OCI-LY1 (cell line): ENCODE data around the gene FBXW7.

Source experiments
- H2AFZ ChIP-seq: fragments of 200-600 bp; sonication (generic), shearing (Covaris generic); 2 replicates; pipeline ENCODE4 v1.6.0; 2014; ENCODE audit warnings: antibody characterized with exemption, mild to moderate bottlenecking, low read length
- H3F3A ChIP-seq: fragments of 200-600 bp; sonication (generic), shearing (Covaris generic); 2 replicates; pipeline ENCODE4 v1.6.0; 2014; ENCODE audit warnings: mild to moderate bottlenecking, antibody characterized with exemption, low read length, moderate library complexity; ENCODE audit not compliant: insufficient read depth
- H3K27ac ChIP-seq: fragments of 200-600 bp; sonication (generic); 2 replicates; pipeline ENCODE4 v1.5.1; 2014; ENCODE audit warnings: low read length, mixed run types, mild to moderate bottlenecking, low read depth; ENCODE audit not compliant: poor library complexity, severe bottlenecking
- H3K27me3 ChIP-seq: fragments of 200-600 bp; sonication (generic); 2 replicates; pipeline ENCODE4 v1.6.0; 2014; ENCODE audit warnings: antibody characterized with exemption, mild to moderate bottlenecking, low read length, moderate library complexity; ENCODE audit not compliant: insufficient read depth
- H3K36me3 ChIP-seq: fragments of 200-600 bp; sonication (generic); 2 replicates; pipeline ENCODE4 v1.6.1; 2014; ENCODE audit warnings: mild to moderate bottlenecking, antibody characterized with exemption, low read length, moderate library complexity, mixed read lengths; ENCODE audit not compliant: insufficient read depth
- H3K4me1 ChIP-seq: fragments of 200-600 bp; sonication (generic); 2 replicates; pipeline ENCODE4 v1.5.1; 2014; ENCODE audit warnings: mild to moderate bottlenecking, low read length, moderate library complexity; ENCODE audit not compliant: insufficient read depth, severe bottlenecking
- H3K4me2 ChIP-seq: fragments of 200-600 bp; sonication (generic), shearing (Covaris generic); 2 replicates; pipeline ENCODE4 v1.6.1; 2014; ENCODE audit warnings: low read length
- H3K4me3 ChIP-seq: fragments of 200-600 bp; sonication (generic); 2 replicates; pipeline ENCODE4 v1.5.1; 2014; ENCODE audit warnings: low read length, low read depth, mild to moderate bottlenecking, mixed read lengths; ENCODE audit not compliant: poor library complexity, severe bottlenecking
- H3K79me2 ChIP-seq: fragments of 200-600 bp; shearing (Covaris generic); 2 replicates; pipeline ENCODE4 v1.6.1; 2016; ENCODE audit warnings: mixed run types, low read length, mixed read lengths; ENCODE audit not compliant: insufficient read depth
- H3K9ac ChIP-seq: fragments of 200-600 bp; sonication (generic), shearing (Covaris generic); 2 replicates; pipeline ENCODE4 v1.6.1; 2014; ENCODE audit warnings: mild to moderate bottlenecking, low read length, mixed read lengths
- H3K9me2 ChIP-seq: fragments of 200-600 bp; sonication (generic), shearing (Covaris generic); 2 replicates; pipeline ENCODE4 v1.6.1; 2014; ENCODE audit warnings: low read depth, mild to moderate bottlenecking, low read length, mixed read lengths
- H3K9me3 ChIP-seq: fragments of 200-600 bp; shearing (Covaris generic); 2 replicates; pipeline ENCODE4 v1.6.1; 2014; ENCODE audit warnings: low read length, mixed read lengths
- H4K20me1 ChIP-seq: fragments of 200-600 bp; sonication (generic), shearing (Covaris generic); 2 replicates; pipeline ENCODE4 v1.6.0; 2016; ENCODE audit warnings: mild to moderate bottlenecking, low read length; ENCODE audit not compliant: insufficient read depth
- CTCF ChIP-seq: fragments of 200-600 bp; sonication (generic), shearing (Covaris generic); IDR thresholded peaks from 2 replicates; pipeline ENCODE4 v1.5.1; 2017; ENCODE audit warnings: mild to moderate bottlenecking, antibody characterized with exemption, low read length, moderate library complexity, mixed read lengths
- EZH2 ChIP-seq: fragments of 200-600 bp; sonication (generic), shearing (Covaris generic); IDR thresholded peaks from 2 replicates; pipeline ENCODE4 v1.8.0; 2017; ENCODE audit warnings: borderline replicate concordance, mixed run types, mild to moderate bottlenecking, antibody characterized with exemption, low read length, moderate library complexity, mixed read lengths

The FBXW7 gene

DNA sequence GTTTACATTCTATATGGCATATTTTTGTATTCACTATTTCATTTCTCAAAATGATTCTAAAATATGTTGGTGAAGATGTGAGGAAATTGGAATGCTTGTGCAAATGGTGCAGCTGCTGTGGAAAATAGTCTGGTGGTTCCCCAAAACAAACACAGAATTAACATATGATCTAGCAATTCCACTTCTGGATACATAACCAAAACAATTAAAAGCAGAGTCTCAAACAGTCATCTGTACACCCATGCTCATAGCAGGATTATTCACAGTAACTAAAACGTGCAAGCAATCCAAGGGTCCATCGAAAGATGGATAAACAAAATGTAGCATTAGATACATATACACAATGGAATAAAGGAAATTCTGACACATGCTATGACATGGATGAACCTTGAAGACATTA, 204.8 kb downstream of the FBXW7 start:
- peaks cover 56% of the 10 kb centered on the region for H3K36me3 ChIP-seq
- H3K4me3 ChIP-seq, result no peak overlapping the region
- H3K9ac ChIP-seq, result no peak overlapping the region
- H3F3A ChIP-seq, result no peaks in the 10 kb centered on the region
- TF ChIP-seq EZH2 (no peak), CTCF (no peak)
- no peaks in the 10 kb centered on the region for H4K20me1 ChIP-seq
- no peak overlapping the region for H2AFZ ChIP-seq
- no peaks in the 10 kb centered on the region for H3K79me2 ChIP-seq
- no peak overlapping the region for H3K27ac ChIP-seq
- no peaks in the 10 kb centered on the region for H3K9me3 ChIP-seq
- no peak overlapping the region for H3K4me2 ChIP-seq
- H3K9me2 ChIP-seq, result no peaks in the 10 kb centered on the region
- H3K4me1 ChIP-seq, result no peaks in the 10 kb centered on the region
- no peaks in the 10 kb centered on the region for H3K27me3 ChIP-seq

DNA sequence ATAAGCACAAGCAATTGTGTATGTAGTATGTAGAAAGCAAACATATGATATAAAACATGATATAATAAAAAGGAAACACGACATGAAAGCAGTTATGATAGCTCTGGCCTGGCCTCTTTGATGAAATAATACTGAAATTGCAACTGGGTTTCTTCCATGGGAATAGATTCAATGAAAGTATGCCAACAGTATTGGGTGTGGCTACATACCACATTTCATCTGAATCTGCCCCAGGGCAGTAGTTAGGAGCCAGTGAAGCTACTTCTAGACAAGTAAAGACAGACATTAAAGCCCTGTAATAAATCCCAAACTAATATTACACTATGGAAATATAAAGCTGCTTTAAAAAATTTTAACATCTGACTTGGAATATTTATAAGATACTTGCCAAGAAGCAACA, 207.3 kb downstream of the FBXW7 start:
- TF ChIP-seq EZH2 (no peak), CTCF (no peak)
- Histone ChIP-seq H3K27ac (no peak overlapping the region), H3K4me2 (no peak overlapping the region)

GRCh38 chr4:152327606-152328453, 208.1 kb downstream of the FBXW7 start:
- Histone ChIP-seq H3K4me1 (no peaks in the 10 kb centered on the region), H3K4me2 (no peak overlapping the region), H2AFZ (no peak overlapping the region)

More for the DNA sequence above, 207.3 kb downstream of the FBXW7 start:
- Histone ChIP-seq H3K9me2 (no peaks in the 10 kb centered on the region), H3K4me3 (no peak overlapping the region), H3K36me3 (peaks cover 63% of the 10 kb centered on the region), H4K20me1 (no peaks in the 10 kb centered on the region), H3K27me3 (no peaks in the 10 kb centered on the region), H3K9ac (no peak overlapping the region), H3K9me3 (no peaks in the 10 kb centered on the region), H3K4me1 (no peaks in the 10 kb centered on the region), H3F3A (no peaks in the 10 kb centered on the region), H2AFZ (no peak overlapping the region), H3K79me2 (no peaks in the 10 kb centered on the region)

More at GRCh38 chr4:152327606-152328453, 208.1 kb downstream of the FBXW7 start:
- H4K20me1 ChIP-seq, result no peaks in the 10 kb centered on the region
- no peak overlapping the region for H3K9ac ChIP-seq
- H3K4me3 ChIP-seq, result no peak overlapping the region
- H3K9me3 ChIP-seq, result no peaks in the 10 kb centered on the region
- no peaks in the 10 kb centered on the region for H3K9me2 ChIP-seq
- no peaks in the 10 kb centered on the region for H3F3A ChIP-seq
- no peak overlapping the region for H3K27ac ChIP-seq
- H3K79me2 ChIP-seq, result no peaks in the 10 kb centered on the region
- peaks cover 70% of the 10 kb centered on the region for H3K36me3 ChIP-seq
- H3K27me3 ChIP-seq, result no peaks in the 10 kb centered on the region
- TF ChIP-seq CTCF (no peak), EZH2 (no peak)
